Omental fat pad (tissue), 4 donors: ENCODE measurements around the gene IRX3. TPM values are rescaled to one million over a fixed set of nuclear protein-coding genes. Genes with fewer than 3 reads are reported as not detected.
"Not testable (repeated sequence)": the region's sequence is repeated elsewhere in the genome, so short reads cannot be mapped to it uniquely, and the experiment has no call there.

ENCODE experiments used
- ATAC-seq: fragments of 150-250 bp; one replicate; pipeline ENCODE4 v1.9.1; 2016; ENCODE audit warnings: mild to moderate bottlenecking, moderate library complexity; ENCODE audit not compliant: low FRiP score
- DNase-seq: peaks from one replicate; pipeline ENCODE4 v3.0.0-alpha.2; 2019; ENCODE audit warnings: low spot score
- total RNA-seq, 4 donors: library from RNA; depleted of rRNA; stranded (reverse); fragments of >200 nt; gene quantifications; one replicate each; pipeline ENCODE4 v1.1.0, GENCODE V29; 2016
- TF ChIP-seq, protein P1 (sequence below), 3 donors: fragments of 450-650 bp; IDR thresholded peaks; one replicate each; pipeline ENCODE4 v1.5.1; 2016 to 2017; ENCODE audit warnings: antibody characterized with exemption in 3 of 3, mild to moderate bottlenecking in 3 of 3, moderate library complexity in 2 of 3

IRX3 gene
- total RNA-seq, 4 donors from 2014 or later = 0.37 to 8.2 (median 0.68) TPM

DNA sequence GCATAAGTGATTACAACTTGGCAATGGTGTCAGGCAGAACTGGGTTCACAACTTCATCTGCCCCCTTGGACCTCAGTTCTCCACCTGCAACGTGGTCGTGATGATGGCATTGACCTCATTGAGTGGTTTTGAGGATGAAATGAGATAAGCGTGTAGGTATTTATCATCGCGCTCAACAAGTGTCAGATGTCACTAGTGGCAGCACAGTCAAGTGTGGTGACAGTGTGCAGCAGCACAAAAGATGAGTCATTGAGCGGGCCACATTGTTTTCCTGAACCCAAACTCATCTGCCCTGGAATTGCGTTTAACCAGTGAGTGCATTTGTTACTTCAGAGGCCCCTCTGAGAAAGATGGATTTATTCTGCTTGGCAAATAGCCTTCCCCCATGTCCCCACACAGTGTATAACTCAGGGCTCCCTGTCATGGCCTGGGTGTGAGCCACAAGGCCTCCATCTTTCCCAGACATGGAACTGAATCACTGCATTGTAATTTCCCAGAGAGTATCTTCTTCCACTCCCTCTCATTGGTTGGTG lies 20.9 kb downstream of the IRX3 start:
- ATAC-seq (no peak), DNase-seq (no peak)
- TF ChIP-seq, protein P1, sequence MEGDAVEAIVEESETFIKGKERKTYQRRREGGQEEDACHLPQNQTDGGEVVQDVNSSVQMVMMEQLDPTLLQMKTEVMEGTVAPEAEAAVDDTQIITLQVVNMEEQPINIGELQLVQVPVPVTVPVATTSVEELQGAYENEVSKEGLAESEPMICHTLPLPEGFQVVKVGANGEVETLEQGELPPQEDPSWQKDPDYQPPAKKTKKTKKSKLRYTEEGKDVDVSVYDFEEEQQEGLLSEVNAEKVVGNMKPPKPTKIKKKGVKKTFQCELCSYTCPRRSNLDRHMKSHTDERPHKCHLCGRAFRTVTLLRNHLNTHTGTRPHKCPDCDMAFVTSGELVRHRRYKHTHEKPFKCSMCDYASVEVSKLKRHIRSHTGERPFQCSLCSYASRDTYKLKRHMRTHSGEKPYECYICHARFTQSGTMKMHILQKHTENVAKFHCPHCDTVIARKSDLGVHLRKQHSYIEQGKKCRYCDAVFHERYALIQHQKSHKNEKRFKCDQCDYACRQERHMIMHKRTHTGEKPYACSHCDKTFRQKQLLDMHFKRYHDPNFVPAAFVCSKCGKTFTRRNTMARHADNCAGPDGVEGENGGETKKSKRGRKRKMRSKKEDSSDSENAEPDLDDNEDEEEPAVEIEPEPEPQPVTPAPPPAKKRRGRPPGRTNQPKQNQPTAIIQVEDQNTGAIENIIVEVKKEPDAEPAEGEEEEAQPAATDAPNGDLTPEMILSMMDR (IDR thresholded peaks at IDR 0.05) = no peak

DNA sequence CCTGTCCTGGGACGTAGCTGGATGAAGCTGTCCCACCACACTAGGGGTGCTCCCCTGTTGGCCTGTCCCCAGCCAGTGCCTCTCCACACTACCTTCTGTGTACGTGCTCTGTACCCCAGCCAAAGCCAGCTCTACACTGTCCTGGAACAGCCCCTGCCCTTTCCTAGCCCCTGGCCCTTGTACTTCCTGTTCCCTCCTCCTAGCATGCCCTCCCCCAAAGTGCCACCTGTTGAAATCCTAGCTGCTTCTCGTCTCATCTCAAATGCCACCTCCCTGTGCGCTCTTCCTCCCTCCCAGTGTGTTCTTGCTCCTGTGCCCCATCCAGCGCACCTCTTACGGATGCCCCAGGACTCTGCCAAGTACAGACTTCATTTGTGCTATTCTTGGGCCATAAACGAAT lies 33.5 kb downstream of the IRX3 start:
- DNase-seq (no peak), ATAC-seq (no peak)
- TF ChIP-seq, protein P1 (IDR thresholded peaks at IDR 0.05) = no peak

DNA sequence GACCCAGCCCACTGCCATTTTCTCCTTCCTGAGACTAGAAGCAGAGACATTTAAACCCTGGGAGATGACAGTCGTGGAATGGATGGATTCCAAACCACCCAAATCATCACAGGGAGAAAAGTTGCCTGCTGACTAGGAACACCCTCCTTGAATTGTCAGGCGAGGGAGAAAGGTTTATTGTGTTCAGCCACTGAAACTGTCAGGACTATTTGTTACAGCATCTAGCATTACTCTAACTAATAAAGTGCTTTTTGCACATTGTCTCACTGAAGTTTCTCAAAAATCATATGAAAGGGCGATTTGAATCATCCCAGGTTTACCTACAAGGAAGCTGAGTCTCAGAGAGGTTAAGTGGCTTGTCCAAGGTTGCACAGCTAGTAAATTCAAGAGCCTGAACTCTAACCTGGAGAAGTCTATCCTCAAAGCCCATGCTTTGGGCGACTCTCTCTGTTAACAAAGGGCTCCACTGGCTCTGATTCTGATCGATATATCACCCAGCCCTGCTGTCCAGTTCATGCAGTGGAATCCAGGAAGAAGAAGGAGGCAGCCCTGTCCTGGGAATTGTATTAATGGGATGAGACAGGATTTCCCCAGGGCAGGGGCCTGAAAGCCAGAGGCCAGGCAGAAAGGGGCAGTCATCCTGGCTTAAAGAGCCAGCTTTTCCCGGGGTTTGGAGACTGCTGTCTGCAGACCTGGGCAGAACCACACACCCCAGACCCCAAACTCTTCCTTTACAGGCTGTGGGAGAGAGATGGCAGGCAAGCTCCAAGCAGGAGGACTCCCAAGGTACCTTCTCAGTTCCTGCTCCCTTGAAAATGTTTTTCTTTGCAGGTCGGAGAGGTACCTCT lies 37.5 kb downstream of the IRX3 start:
- ATAC-seq = no peak
- DNase-seq = no peak
- TF ChIP-seq, protein P1 (IDR thresholded peaks at IDR 0.05) = no peak

DNA sequence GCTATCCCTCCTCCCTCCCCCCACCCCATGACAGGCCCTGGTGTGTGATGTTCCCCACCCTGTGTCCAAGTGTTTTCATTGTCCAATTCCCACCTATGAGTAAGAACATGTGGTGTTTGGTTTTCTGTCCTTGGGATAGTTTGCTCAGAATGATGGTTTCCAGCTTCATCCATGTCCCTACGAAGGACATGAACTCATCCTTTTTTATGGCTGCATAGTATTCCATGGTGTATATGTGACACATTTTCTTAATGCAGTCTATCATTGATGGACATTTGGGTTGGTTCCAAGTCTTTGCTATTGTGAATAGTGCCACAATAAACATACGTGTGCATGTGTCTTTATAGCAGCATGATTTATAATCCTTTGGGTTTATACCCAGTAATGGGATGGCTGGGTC lies 38.9 kb downstream of the IRX3 start:
- ATAC-seq = not testable (repeated sequence)

DNA sequence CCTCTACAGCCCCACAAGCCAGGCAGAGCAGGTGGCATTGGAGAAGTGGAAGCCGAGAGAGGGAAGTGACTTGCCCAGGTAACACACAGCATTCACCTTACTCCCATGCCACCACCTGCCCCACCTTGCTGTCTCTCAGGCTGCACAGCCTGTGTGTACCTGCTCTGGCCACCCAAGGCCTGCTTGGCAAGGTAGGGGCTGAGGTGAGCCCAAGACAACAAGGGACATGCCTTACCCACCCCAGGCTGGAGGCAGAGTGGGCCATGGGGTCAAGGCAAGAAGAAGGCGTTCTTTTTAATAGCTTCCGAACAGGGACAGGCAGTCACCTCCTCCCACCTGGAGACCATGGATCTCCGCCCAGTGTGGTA lies 40.1 kb downstream of the IRX3 start:
- TF ChIP-seq, protein P1 (IDR thresholded peaks at IDR 0.05) = no peak
- ATAC-seq = no peak
- DNase-seq = no peak

More for the DNA sequence above, 38.9 kb downstream of the IRX3 start:
- DNase-seq = not testable (repeated sequence)

DNA sequence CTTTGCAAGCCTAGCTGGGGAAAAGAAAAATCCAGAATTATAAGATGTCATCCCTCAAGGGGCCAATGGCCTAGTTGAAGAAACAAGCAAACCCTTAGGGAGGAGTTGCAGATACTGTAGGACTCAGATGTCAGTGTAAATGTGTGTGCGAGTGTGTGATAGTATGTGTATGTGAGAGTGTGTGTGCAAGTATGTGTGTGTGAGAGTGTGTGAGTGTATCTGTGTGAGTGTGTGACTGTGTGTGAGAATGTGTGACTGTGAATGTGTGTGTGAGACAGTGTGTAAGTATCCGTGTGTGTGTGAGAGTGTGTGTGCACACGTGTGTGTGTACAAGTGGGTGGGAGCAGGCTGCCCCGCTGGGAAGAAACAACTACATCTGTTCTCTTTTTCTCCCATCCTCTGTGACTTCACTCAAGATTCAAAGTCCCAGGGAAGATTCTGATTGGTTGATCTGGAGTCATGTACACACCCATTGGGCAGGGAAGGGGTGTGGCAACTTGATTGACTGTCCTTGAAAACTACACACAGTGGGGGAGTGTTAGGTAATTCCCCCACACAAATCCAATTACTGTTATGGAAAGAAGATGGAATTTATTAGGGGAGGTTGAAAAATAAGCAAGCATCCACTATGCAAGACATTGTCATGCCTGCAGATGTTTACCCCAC lies 40.7 kb downstream of the IRX3 start:
- DNase-seq = no peak
- TF ChIP-seq, protein P1 (IDR thresholded peaks at IDR 0.05) = no peak
- ATAC-seq = no peak

DNA sequence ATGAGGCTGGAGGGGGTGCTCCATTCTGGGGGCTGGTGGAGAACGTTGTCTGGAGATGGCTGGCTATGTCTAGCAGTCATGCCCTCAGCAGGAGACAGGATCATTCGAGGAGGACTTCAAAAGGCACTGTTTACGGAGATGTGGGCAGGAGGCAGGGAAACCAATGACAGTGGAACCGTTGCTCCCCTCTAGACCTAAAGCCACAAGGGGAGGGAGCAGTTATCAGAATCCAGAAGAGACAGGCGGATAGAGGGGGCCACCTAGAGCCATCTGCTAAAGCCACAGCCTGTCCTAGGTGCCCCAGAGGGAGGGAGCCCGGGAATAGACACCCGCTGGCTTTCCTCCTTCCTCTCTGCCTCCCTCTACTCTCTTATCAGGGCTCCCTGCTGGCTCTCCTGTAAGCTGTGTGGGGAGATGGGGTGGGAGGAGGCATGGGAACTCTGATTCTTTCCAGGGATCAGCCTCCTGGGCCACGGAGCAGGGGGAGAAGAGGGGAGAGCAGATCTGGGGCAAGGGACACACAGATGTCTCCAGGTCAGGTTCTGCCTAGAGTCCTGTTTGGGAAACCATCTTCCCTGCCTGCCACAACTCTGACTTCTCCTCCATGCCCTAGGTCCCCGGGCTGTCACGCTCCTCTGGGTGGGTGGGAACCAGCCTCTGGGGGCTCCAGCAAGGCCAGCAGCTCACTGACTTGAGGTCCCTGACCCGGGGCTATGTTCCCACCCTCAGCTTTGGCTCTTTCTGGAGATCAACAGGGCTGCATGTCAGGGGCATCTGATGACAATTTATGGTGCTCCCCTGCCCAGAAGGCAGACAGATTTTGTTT lies 42.3 kb downstream of the IRX3 start:
- no peak for ATAC-seq
- no peak for DNase-seq
- TF ChIP-seq, protein P1 (IDR thresholded peaks at IDR 0.05) = no peak
